Activated naive CD8-positive, alpha-beta T cell treated with anti-CD3 and anti-CD28 coated beads, Interleukin-2, amount 10 ng/mL, durations not matched to agents 7 days and 5 days (primary cell): Measurements from ENCODE around the gene SCFD2. TPM values are rescaled to one million over a fixed set of nuclear protein-coding genes. Genes with fewer than 3 reads are reported as not detected.

Experiments used
- ATAC-seq: fragments of 150-1000 bp; cut with Tn5 transposase; one replicate; pipeline ENCODE4 v1.10.0; 2021; ENCODE audit warnings: low read depth, moderate library complexity
- POLR2A ChIA-PET: fragments of 350-600 bp; sonication (Branson Sonifier 250); formaldehyde crosslinking; loops from one replicate; lab custom pipeline; 2021; ENCODE audit warnings: antibody characterized with exemption; lab: Charles Lee
- DNase-seq: peaks from one replicate; pipeline ENCODE4 v3.0.0; 2021
- H3K27ac Mint-ChIP-seq: one replicate; pipeline ENCODE4 v1.8.0; 2022; ENCODE audit warnings: mild to moderate bottlenecking, mixed read lengths
- H3K27me3 Mint-ChIP-seq: one replicate; pipeline ENCODE4 v1.8.0; 2022; ENCODE audit warnings: mild to moderate bottlenecking, moderate library complexity, mixed read lengths
- H3K36me3 Mint-ChIP-seq: one replicate; pipeline ENCODE4 v1.8.0; 2021; ENCODE audit warnings: mild to moderate bottlenecking, mixed read lengths
- H3K4me1 Mint-ChIP-seq: one replicate; pipeline ENCODE4 v1.8.0; 2021; ENCODE audit warnings: mixed read lengths
- H3K4me3 Mint-ChIP-seq: one replicate; pipeline ENCODE4 v1.8.0; 2022; ENCODE audit warnings: mild to moderate bottlenecking, moderate library complexity, mixed read lengths
- H3K9me3 Mint-ChIP-seq: one replicate; pipeline ENCODE4 v1.8.0; 2021; ENCODE audit warnings: mixed read lengths
- total RNA-seq, 2 experiments: library from RNA; stranded (reverse); gene quantifications; one replicate each; pipeline ENCODE4 v1.2.3, GENCODE V29; 2021

Gene SCFD2
- total RNA-seq, 2 experiments from 2014 or later: 18.1 to 22.9 TPM

GRCh38 chr4:53130896-53131561, 234.8 kb downstream of the SCFD2 start:
- Mint-ChIP-seq H3K36me3 (peaks cover 26% of the 10 kb centered on the region), H3K4me1 (no peaks in the 10 kb centered on the region), H3K27me3 (no peaks in the 10 kb centered on the region), H3K27ac (peak overlapping the region; percentile 8), H3K9me3 (peaks cover 1% of the 10 kb centered on the region), H3K4me3 (no peak overlapping the region)
- POLR2A ChIA-PET: no interaction called here
- DNase-seq (no peak), ATAC-seq (no peak)

- H3K4me3 Mint-ChIP-seq: no peak overlapping the region
- H3K27me3 Mint-ChIP-seq: no peaks in the 10 kb centered on the region
- H3K9me3 Mint-ChIP-seq: peaks cover 1% of the 10 kb centered on the region
- ATAC-seq (no peak), DNase-seq (no peak)
- H3K36me3 Mint-ChIP-seq: peaks cover 25% of the 10 kb centered on the region
- H3K4me1 Mint-ChIP-seq: no peaks in the 10 kb centered on the region
- no peak overlapping the region for H3K27ac Mint-ChIP-seq
- POLR2A ChIA-PET: no interaction called here
Observed at GRCh38 chr4:53128706-53129357, 237.0 kb downstream of the SCFD2 start.

- H3K9me3 Mint-ChIP-seq: peaks cover 1% of the 10 kb centered on the region
- no peak for DNase-seq
- H3K27me3 Mint-ChIP-seq: no peaks in the 10 kb centered on the region
- POLR2A ChIA-PET: no interaction called here
- H3K4me3 Mint-ChIP-seq: no peak overlapping the region
- peaks cover 22% of the 10 kb centered on the region for H3K36me3 Mint-ChIP-seq
- H3K4me1 Mint-ChIP-seq: no peaks in the 10 kb centered on the region
- no peak for ATAC-seq
- H3K27ac Mint-ChIP-seq: no peak overlapping the region
Observed at GRCh38 chr4:53128231-53128630, 237.6 kb downstream of the SCFD2 start.

GRCh38 chr4:53127365-53127764, 238.5 kb downstream of the SCFD2 start:
- Mint-ChIP-seq H3K4me1 (no peaks in the 10 kb centered on the region), H3K4me3 (no peak overlapping the region), H3K36me3 (peaks cover 19% of the 10 kb centered on the region), H3K27me3 (no peaks in the 10 kb centered on the region), H3K9me3 (no peaks in the 10 kb centered on the region), H3K27ac (no peak overlapping the region)
- POLR2A ChIA-PET: no interaction called here
- DNase-seq (no peak), ATAC-seq (no peak)

GRCh38 chr4:53126099-53126498, 239.8 kb downstream of the SCFD2 start:
- H3K27ac Mint-ChIP-seq: no peak overlapping the region
- ATAC-seq: no peak
- no peaks in the 10 kb centered on the region for H3K27me3 Mint-ChIP-seq
- no peaks in the 10 kb centered on the region for H3K9me3 Mint-ChIP-seq
- peaks cover 14% of the 10 kb centered on the region for H3K36me3 Mint-ChIP-seq
- POLR2A ChIA-PET: no interaction called here
- DNase-seq: no peak
- no peak overlapping the region for H3K4me3 Mint-ChIP-seq
- H3K4me1 Mint-ChIP-seq: no peaks in the 10 kb centered on the region

- Mint-ChIP-seq H3K27ac (no peak overlapping the region), H3K27me3 (no peaks in the 10 kb centered on the region), H3K36me3 (peaks cover 6% of the 10 kb centered on the region), H3K4me1 (no peaks in the 10 kb centered on the region), H3K9me3 (no peaks in the 10 kb centered on the region), H3K4me3 (no peak overlapping the region)
- ATAC-seq (no peak), DNase-seq (no peak)
- POLR2A ChIA-PET: no interaction called here
Observed at GRCh38 chr4:53123819-53124218, 242.0 kb downstream of the SCFD2 start.

GRCh38 chr4:53123171-53123570, 242.7 kb downstream of the SCFD2 start:
- peaks cover 1% of the 10 kb centered on the region for H3K9me3 Mint-ChIP-seq
- ATAC-seq (no peak), DNase-seq (no peak)
- H3K36me3 Mint-ChIP-seq: peaks cover 9% of the 10 kb centered on the region
- POLR2A ChIA-PET: no interaction called here
- H3K4me3 Mint-ChIP-seq: no peak overlapping the region
- no peaks in the 10 kb centered on the region for H3K27me3 Mint-ChIP-seq
- H3K4me1 Mint-ChIP-seq: no peaks in the 10 kb centered on the region
- no peak overlapping the region for H3K27ac Mint-ChIP-seq

- H3K4me1 Mint-ChIP-seq: no peaks in the 10 kb centered on the region
- H3K27me3 Mint-ChIP-seq: no peaks in the 10 kb centered on the region
- POLR2A ChIA-PET: no interaction called here
- ATAC-seq (no peak), DNase-seq (no peak)
- no peak overlapping the region for H3K27ac Mint-ChIP-seq
- H3K9me3 Mint-ChIP-seq: peaks cover 1% of the 10 kb centered on the region
- H3K4me3 Mint-ChIP-seq: no peak overlapping the region
- H3K36me3 Mint-ChIP-seq: peaks cover 9% of the 10 kb centered on the region
Observed at GRCh38 chr4:53122280-53123116, 243.4 kb downstream of the SCFD2 start.

- ATAC-seq (no peak), DNase-seq (no peak)
- POLR2A ChIA-PET: no interaction called here
- H3K27ac Mint-ChIP-seq: no peak overlapping the region
- no peaks in the 10 kb centered on the region for H3K27me3 Mint-ChIP-seq
- H3K36me3 Mint-ChIP-seq: peaks cover 13% of the 10 kb centered on the region
- H3K9me3 Mint-ChIP-seq: peaks cover 2% of the 10 kb centered on the region
- H3K4me3 Mint-ChIP-seq: no peak overlapping the region
- H3K4me1 Mint-ChIP-seq: no peaks in the 10 kb centered on the region
Observed at GRCh38 chr4:53121264-53121865, 244.5 kb downstream of the SCFD2 start.

GRCh38 chr4:53120778-53121177, 245.1 kb downstream of the SCFD2 start:
- H3K4me3 Mint-ChIP-seq: no peak overlapping the region
- H3K4me1 Mint-ChIP-seq: no peaks in the 10 kb centered on the region
- ATAC-seq: no peak
- no peak overlapping the region for H3K27ac Mint-ChIP-seq
- no peaks in the 10 kb centered on the region for H3K27me3 Mint-ChIP-seq
- POLR2A ChIA-PET: no interaction called here
- DNase-seq: no peak
- peaks cover 2% of the 10 kb centered on the region for H3K9me3 Mint-ChIP-seq
- peaks cover 11% of the 10 kb centered on the region for H3K36me3 Mint-ChIP-seq

GRCh38 chr4:53119680-53120079, 246.2 kb downstream of the SCFD2 start:
- Mint-ChIP-seq H3K27ac (no peak overlapping the region), H3K4me1 (no peaks in the 10 kb centered on the region), H3K9me3 (peaks cover 4% of the 10 kb centered on the region), H3K4me3 (no peak overlapping the region), H3K36me3 (peaks cover 13% of the 10 kb centered on the region), H3K27me3 (no peaks in the 10 kb centered on the region)
- POLR2A ChIA-PET: no interaction called here
- ATAC-seq (no peak), DNase-seq (no peak)

- H3K4me3 Mint-ChIP-seq: no peak overlapping the region
- H3K27me3 Mint-ChIP-seq: no peaks in the 10 kb centered on the region
- POLR2A ChIA-PET: no interaction called here
Observed at GRCh38 chr4:53118676-53119075, 247.2 kb downstream of the SCFD2 start.

GRCh38 chr4:53116954-53117353, 248.9 kb downstream of the SCFD2 start:
- ATAC-seq (no peak), DNase-seq (no peak)
- POLR2A ChIA-PET: no interaction called here
- Mint-ChIP-seq H3K27ac (no peak overlapping the region), H3K36me3 (peaks cover 13% of the 10 kb centered on the region), H3K4me1 (no peaks in the 10 kb centered on the region), H3K27me3 (no peaks in the 10 kb centered on the region), H3K9me3 (peaks cover 4% of the 10 kb centered on the region), H3K4me3 (no peak overlapping the region)

More at GRCh38 chr4:53118676-53119075, 247.2 kb downstream of the SCFD2 start:
- H3K4me1 Mint-ChIP-seq: no peaks in the 10 kb centered on the region
- H3K27ac Mint-ChIP-seq: no peak overlapping the region
- H3K9me3 Mint-ChIP-seq: peaks cover 4% of the 10 kb centered on the region
- peaks cover 13% of the 10 kb centered on the region for H3K36me3 Mint-ChIP-seq
- ATAC-seq: no peak
- no peak for DNase-seq
